HG03095 (cell line): ENCODE measurements around the gene CTNNBIP1.

Experiments used
- ATAC-seq: cut with Tn5 transposase; IDR thresholded peaks from one replicate; pipeline ENCODE4 v1.9.1; 2021; ENCODE audit warnings: moderate library complexity; ENCODE audit not compliant: unreplicated experiment

CTNNBIP1 gene

GRCh38 chr1:9905010-9905409 lies 5.1 kb downstream of the CTNNBIP1 start:
- no peak for ATAC-seq

GRCh38 chr1:9904596-9904995 lies 5.5 kb downstream of the CTNNBIP1 start:
- ATAC-seq, result no peak

DNA sequence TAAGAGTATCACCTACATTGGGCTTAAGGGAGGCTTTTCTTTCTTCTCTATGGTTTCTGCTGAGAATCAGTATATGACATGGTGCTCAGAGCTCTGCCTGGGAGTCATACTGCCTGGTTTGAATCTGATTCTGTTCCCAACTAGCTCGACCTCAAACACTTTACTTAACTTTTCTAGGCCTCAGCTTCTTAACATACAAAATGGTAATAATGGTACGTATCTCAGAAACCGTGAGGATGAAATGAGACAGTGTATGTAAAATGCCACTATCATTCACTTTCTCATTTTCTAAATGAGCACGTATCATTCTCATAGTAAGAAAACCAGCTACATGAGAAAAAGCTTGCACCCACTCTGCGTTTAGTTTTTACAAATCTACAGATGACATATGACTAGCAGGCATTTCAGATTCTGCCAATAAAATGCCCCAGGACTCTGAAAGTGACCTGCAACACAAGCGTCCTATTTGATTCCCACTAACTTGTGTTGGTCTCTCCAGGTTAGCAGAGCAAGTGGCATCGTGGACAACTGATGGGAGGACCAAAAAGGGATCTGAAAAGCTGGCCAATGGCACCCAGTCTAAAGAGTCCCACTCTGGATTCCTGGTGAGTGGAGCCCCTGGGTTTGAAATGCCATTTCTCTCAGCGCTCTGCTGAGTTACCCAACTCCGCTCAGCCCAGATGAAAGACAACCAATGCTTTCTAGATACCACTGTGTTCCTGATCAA lies 6.1 kb downstream of the CTNNBIP1 start:
- ATAC-seq, result no peak

DNA sequence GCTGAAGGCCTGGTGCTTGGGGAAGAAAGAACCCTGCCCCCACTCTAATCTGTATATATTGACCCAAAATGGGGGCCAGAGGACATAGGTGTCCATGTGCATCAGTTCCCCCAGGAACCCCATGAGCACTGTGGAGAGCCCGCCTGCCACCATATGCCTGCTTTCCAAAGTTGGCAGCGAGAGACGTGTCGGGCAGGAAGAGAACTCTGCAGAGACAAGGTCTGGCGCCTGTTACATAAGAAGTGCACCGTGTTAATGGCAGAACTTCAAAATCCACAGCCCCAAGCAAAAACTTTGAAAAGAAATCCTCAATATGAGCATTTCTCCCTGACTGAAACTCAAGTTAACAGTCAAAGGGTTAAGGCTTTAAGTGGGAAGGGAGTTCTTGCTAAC lies 8.0 kb downstream of the CTNNBIP1 start:
- ATAC-seq, result no peak

DNA sequence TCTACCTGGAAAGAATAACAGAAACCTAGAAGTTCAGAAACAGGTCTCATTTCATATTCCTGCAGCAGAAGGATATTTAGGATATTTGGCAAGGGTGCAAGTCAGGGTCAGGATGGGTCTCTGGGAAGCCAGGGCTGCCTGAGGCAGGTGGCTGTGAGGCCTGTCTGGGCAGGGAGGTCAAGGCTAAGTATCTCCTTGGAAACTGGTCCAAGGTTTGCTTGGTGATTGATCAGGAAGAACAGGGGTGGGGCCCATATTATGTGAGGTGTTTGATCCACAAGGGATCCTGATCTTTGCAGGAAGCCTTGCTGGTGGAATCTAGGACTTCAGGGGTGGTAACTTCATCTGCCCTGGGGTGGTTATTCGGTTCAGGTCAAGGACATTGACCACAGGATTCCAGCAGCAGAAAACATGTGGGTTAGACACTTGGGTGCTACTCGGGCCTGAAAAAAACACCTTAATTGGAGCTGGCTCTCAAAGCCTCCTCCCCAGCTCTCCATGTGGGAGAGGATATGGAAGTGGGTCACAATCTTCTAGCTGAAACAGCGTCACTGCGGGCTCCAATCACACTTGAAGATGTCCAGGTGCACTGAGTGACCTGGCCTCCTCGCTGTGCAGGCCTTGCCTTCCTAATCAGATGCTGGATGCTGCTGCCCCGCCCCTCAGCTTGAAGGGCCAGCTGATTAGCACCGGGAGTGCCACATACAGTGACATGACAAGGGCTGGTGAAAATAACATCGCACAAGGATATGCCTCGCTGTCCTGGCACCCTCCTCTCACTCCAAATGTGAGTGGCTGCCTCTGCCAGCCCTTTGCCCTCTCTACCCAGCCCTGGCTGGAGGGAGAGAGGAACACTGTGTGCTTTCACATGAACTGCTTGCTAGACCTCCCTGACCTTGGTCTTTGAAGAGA lies 8.7 kb downstream of the CTNNBIP1 start:
- no peak for ATAC-seq

DNA sequence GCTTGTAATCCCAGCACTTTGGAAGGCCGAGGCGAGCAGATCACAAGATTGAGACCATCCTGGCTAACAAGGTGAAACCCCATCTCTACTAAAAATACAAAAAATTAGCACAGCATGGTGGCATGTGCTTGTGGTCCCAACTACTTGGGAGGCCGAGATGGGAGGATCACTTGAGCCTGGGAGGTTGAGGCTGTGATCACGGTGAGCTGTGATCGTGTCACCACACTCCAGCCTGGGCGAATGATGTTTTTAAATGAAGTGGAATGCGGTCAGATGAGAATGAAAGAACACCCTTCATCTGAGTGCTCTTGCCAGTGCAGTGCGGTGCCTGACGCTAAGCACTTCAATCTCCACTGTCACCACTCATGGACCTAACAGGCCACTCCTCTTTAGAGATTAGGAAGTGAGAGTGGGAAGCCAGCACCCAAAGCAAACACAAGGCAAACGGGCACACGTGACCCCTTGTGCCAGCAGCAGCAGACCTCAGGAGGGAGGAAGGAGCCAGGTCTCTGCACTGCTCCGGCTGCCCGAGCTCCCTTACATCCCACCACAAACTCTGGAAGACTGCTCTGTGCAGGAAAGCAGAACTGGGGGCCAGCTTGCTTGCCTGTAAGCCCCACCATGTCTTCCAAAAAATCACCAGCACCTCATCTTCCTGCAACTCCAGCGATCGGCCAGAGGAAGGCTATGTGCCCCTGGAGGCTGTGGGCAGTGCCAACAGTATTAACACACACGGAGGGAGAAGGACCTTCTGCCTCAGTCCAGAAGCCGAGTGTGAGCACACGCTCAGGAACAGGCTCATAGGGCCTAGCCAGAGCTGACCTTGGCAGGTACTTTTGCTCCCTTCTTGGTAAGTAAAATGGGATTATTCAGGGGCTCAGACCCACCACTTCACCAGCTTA lies 9.7 kb downstream of the CTNNBIP1 start:
- ATAC-seq, result no peak

DNA sequence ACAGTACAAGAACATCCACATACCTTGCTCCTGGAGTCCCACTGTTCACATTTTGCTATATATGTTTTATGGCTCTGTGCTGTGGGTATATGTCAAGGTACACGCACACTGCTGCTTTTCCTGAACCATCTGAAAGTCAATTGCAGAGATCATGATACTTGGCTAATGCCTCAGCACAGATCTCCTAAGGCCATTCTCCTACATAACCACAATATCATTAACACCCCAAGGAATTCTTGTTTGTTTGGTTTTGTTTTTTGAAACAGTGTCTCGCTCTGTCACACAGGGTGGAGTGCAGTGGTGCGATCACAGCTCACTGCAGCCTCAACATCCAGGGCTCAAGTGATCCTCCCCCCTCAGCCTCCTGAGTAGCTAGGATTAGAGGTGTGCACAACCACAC lies 16.0 kb downstream of the CTNNBIP1 start:
- ATAC-seq, result no peak

GRCh38 chr1:9892563-9893528 lies 17.2 kb downstream of the CTNNBIP1 start:
- ATAC-seq, result no peak

DNA sequence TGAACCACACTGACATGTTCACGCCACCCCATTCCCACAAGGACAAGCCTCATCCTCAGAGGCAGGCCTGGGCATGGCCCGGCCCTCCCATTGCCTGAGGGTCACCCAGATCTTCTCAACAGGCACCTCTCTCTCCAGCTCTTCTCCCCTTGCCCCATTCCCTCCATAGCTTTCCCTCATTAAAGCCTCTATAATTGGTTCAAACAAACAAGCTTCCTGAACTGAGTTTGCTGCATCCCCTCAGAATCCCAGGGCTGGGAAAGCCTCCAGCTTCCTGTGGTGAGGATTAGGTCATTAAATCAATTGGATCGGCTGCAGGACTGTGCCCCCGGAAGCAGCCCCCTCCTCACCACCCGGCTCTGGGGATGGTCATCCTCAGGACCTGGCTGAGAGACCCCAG lies 18.9 kb downstream of the CTNNBIP1 start:
- ATAC-seq, result no peak

- ATAC-seq, result no peak
Measured at GRCh38 chr1:9890224-9890731, 19.8 kb downstream of the CTNNBIP1 start.

DNA sequence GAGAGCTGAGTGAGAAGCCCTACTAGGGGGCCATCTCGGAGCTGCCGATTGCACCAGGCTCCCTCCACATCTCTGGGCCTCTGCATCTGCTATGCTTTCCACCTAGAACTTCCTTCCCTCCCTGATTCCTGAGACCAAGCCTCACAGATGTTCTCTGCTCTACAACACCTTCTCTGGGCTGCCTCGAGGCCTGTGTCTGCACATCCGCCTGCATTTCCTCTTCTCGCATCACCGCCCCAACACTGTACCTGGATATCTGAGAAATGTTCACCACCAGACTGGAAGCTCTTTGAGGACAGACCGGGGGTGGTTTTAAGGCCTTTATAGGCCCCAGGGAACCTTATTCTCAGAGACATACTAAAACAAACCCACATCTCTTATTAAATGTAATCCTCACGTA lies 20.7 kb downstream of the CTNNBIP1 start:
- no peak for ATAC-seq

GRCh38 chr1:9888886-9889285 lies 21.2 kb downstream of the CTNNBIP1 start:
- no peak for ATAC-seq

DNA sequence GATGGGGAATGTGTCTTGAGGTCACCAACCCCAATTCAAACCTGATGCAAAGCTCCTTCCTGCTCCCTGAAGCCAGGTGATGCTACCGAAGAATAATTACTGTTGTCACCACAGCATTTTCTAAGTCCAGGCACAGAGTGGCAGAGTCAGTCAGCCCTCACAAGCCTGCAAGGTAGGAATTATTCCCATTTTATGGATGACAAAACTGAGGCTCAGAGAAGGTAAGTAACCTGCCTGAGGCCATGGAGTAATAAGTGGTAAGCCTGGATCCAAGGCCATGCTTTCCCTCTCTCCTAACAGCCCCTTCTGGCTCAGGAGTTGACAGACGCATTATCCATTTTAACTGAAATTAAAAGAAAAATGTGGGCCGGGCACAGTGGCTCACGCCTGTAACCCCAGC lies 23.0 kb downstream of the CTNNBIP1 start:
- ATAC-seq, result no peak

- no peak for ATAC-seq
Measured at GRCh38 chr1:9886092-9886742, 23.9 kb downstream of the CTNNBIP1 start.

- no peak for ATAC-seq
Measured at GRCh38 chr1:9884805-9885204, 25.3 kb downstream of the CTNNBIP1 start.

- ATAC-seq, result no peak
Measured at GRCh38 chr1:9883585-9884449, 26.3 kb downstream of the CTNNBIP1 start.

DNA sequence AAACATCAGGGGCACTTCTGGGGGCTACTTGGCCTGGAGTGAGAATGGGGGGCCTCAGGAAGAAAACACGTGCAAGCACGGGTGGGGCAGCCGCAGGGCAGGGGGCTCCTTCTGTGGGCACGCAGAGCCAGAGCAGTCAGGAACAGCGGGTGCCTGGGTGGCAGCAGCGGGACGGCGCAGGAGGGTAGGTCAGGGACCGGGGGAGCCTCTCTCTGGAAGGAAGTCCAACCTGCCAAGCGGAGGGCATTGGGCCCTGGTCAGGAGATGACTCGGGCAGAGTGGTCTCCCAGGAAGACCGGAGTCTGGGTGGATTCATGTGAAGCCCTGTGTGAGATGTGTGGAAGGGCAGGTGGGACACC lies 27.1 kb downstream of the CTNNBIP1 start:
- no peak for ATAC-seq

DNA sequence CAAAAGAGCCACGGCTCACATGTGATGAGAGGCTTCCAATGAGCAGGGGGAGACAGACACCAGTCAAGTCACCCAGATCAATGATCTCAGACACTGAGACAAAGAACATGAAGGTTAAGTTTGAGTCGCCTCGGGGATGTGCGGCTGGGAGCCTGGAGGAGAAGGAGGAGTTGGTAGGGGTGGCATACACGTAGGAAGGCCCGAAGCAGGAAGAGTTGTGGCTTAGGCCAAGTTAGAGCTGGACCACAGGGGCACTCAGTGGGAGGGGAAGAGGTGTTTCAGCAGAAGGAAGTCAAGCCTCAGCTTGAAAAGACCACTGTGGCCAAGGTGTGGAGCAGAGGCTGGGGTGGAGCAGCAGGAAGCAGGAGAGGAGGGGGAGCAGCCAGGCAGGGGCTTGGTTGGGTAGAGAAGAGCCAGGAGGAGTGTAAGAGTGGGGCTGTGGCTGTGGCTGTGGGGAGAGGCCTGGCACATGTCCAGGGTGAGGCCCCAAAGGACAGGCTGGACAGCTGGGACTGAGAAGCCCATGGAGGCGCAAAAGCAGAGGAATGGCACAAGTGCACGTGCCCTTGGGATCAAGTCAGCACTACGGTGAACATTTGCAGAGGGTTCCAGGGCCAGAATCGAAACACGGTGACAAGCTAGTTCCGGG lies 27.6 kb downstream of the CTNNBIP1 start:
- no peak for ATAC-seq
